Endothelial cell of umbilical vein (primary cell): ENCODE results near the gene BANK1. TPM values are rescaled to one million over a fixed set of nuclear protein-coding genes. Genes with fewer than 3 reads are reported as not detected.

Experiments used
- BruUV-seq: library from RNA; stranded (reverse); fragments of 400-500 nt; replicated peaks from 2 replicates; lab custom pipeline; 2021; lab: Mats Ljungman, UMichigan
- CTCF ChIA-PET: fragments of 300-600, 350-600 bp; sonication (Branson Sonifier 250); formaldehyde crosslinking; loops from one replicate; lab custom pipeline; 2021; ENCODE audit warnings: antibody characterized with exemption, inconsistent platforms; lab: Charles Lee
- POLR2A ChIA-PET: fragments of 300-600, 350-600 bp; sonication (Branson Sonifier 250); formaldehyde crosslinking; loops from one replicate; lab custom pipeline; 2021; ENCODE audit warnings: antibody characterized with exemption, inconsistent platforms; lab: Charles Lee
- DNase-seq: peaks from one replicate; pipeline ENCODE4 v3.0.0-alpha.2; 2011; ENCODE audit warnings: low read depth, low spot score
- FAIRE-seq: peaks from 2 replicates; lab custom pipeline; 2011; peaks lifted over from hg19 to GRCh38; lab: Jason Lieb, UNC
- H2AFZ ChIP-seq: 2 replicates; pipeline ENCODE4 v1.6.0; 2012; ENCODE audit warnings: low read depth, low read length, control low read depth, inconsistent platforms
- H3K27ac ChIP-seq: 2 replicates; pipeline ENCODE4 v1.5.1; 2011; ENCODE audit warnings: low read depth, mild to moderate bottlenecking, control low read depth, low read length, moderate library complexity; ENCODE audit not compliant: insufficient read depth
- H3K27me3 ChIP-seq, 2 experiments: 2 replicates each; pipeline versions ENCODE4 v1.6.0 to v1.6.1; 2011; ENCODE audit warnings: low read length in 2 of 2, mixed read lengths in 1 of 2; ENCODE audit not compliant: control insufficient read depth in 2 of 2, insufficient read depth in 2 of 2
- H3K36me3 ChIP-seq, 2 experiments: 2 replicates in 1 of 2; 3 replicates in 1 of 2; pipeline ENCODE4 v1.5.1; 2011; ENCODE audit warnings: low read length in 2 of 2, mild to moderate bottlenecking in 1 of 2, moderate library complexity in 1 of 2; ENCODE audit not compliant: control insufficient read depth in 2 of 2, insufficient read depth in 2 of 2; ENCODE audit errors: extremely low read depth in 1 of 2
- H3K4me1 ChIP-seq: 3 replicates; pipeline ENCODE4 v1.5.1; 2011; ENCODE audit warnings: mild to moderate bottlenecking, low read length; ENCODE audit not compliant: control insufficient read depth, insufficient read depth; ENCODE audit errors: extremely low read depth
- H3K4me2 ChIP-seq: 2 replicates; pipeline ENCODE4 v1.6.1; 2011; ENCODE audit warnings: low read length, control low read depth, mixed read lengths; ENCODE audit not compliant: insufficient read depth
- H3K4me3 ChIP-seq, 3 experiments: fragments of 200-600 bp in 1 of 3; sonication (generic), shearing (Covaris generic) in 1 of 3; replicated peaks in 1 of 3; 2 replicates each; pipeline ENCODE4 v1.5.1; 2011 to 2016; ENCODE audit warnings: control low read depth in 3 of 3, low read length in 3 of 3, mild to moderate bottlenecking in 2 of 3, inconsistent platforms in 1 of 3, low read depth in 1 of 3, moderate library complexity in 1 of 3; ENCODE audit not compliant: insufficient read depth in 1 of 3
- H3K79me2 ChIP-seq: 2 replicates; pipeline ENCODE4 v1.6.0; 2012; ENCODE audit warnings: low read length, inconsistent platforms; ENCODE audit not compliant: control insufficient read depth, insufficient read depth
- H3K9ac ChIP-seq: replicated peaks from 2 replicates; pipeline ENCODE3; 2011; ENCODE audit warnings: low read length, control low read depth; ENCODE audit not compliant: insufficient read depth; ENCODE audit errors: extremely low read depth
- H3K9me1 ChIP-seq: replicated peaks from 3 replicates; pipeline ENCODE4 v1.6.0; 2011; ENCODE audit warnings: mild to moderate bottlenecking, low read length; ENCODE audit not compliant: control insufficient read depth, insufficient read depth; ENCODE audit errors: extremely low read depth
- H3K9me3 ChIP-seq: replicated peaks from 2 replicates; pipeline ENCODE4 v1.5.1; 2012; ENCODE audit warnings: low read length, inconsistent platforms; ENCODE audit not compliant: control insufficient read depth, insufficient read depth
- H4K20me1 ChIP-seq: replicated peaks from 2 replicates; pipeline ENCODE3; 2011; ENCODE audit warnings: mild to moderate bottlenecking, low read length; ENCODE audit not compliant: control insufficient read depth, insufficient read depth; ENCODE audit errors: extremely low read depth
- CTCF ChIP-seq, 2 donors: IDR thresholded peaks; 1 replicate in 1 of 2; 2 replicates in 1 of 2; pipeline ENCODE4 v1.5.1; 2011; ENCODE audit warnings: low read length in 2 of 2, mild to moderate bottlenecking in 2 of 2, moderate library complexity in 2 of 2, control low read depth in 1 of 2, inconsistent platforms in 1 of 2, low read depth in 1 of 2; ENCODE audit not compliant: insufficient read depth in 1 of 2; ENCODE audit errors: extremely low read depth in 1 of 2
- EZH2 ChIP-seq: IDR thresholded peaks from 2 replicates; pipeline ENCODE4 v1.6.1; 2012; ENCODE audit warnings: borderline replicate concordance, low read depth, mild to moderate bottlenecking, moderate library complexity, low read length, inconsistent platforms; ENCODE audit not compliant: severe bottlenecking
- FOS ChIP-seq: IDR thresholded peaks from 2 replicates; pipeline ENCODE4 v1.6.1; 2011; ENCODE audit warnings: mild to moderate bottlenecking, low read length, moderate library complexity, borderline replicate concordance; ENCODE audit not compliant: insufficient read depth
- GATA2 ChIP-seq: IDR thresholded peaks from 2 replicates; pipeline ENCODE4 v1.7.0; 2011; ENCODE audit warnings: low read depth, mild to moderate bottlenecking, moderate library complexity, mixed read lengths, low read length; ENCODE audit not compliant: insufficient read length, insufficient read depth
- JUN ChIP-seq: IDR thresholded peaks from 2 replicates; pipeline ENCODE4 v1.6.1; 2011; ENCODE audit warnings: borderline replicate concordance, low read depth; ENCODE audit not compliant: insufficient read length, insufficient read depth
- MYC ChIP-seq: IDR thresholded peaks from one replicate; pipeline ENCODE4 v1.6.1; 2011; ENCODE audit warnings: mild to moderate bottlenecking, low read depth, low read length
- POLR2A ChIP-seq: IDR thresholded peaks from 2 replicates; pipeline ENCODE4 v1.6.1; 2012; ENCODE audit warnings: low read depth, mild to moderate bottlenecking, control low read depth, low read length
- POLR2AphosphoS5 ChIP-seq: IDR thresholded peaks from 2 replicates; pipeline ENCODE4 v1.6.1; 2012; ENCODE audit warnings: low read depth, mild to moderate bottlenecking, control low read depth, low read length, moderate library complexity; ENCODE audit not compliant: insufficient read depth
- dilution Hi-C: fragments of 300-500 bp; cut with MboI; formaldehyde crosslinking; loops from one replicate; pipeline ENCODE4 v1.15.0; 2019; ENCODE audit warnings: low sequenced_read_pairs; ENCODE audit not compliant: extremely low pct_ligation_motif_present
- intact Hi-C: fragments of 100-400 bp; cut with micrococcal nuclease; formaldehyde crosslinking; loops from one replicate; pipeline ENCODE4 v1.10.0; 2022
- polyA plus RNA-seq, 4 experiments: library from polyadenylated mRNA; depleted of rRNA in 3 of 4; stranded (reverse) in 3 of 4; unstranded in 1 of 4; fragments of >200 nt; gene quantifications; 2 replicates each; pipeline versions ENCODE4 v1.2.1 to v1.2.3, GENCODE V29; 2011 to 2012; ENCODE audit warnings: missing spikeins in 1 of 4
- total RNA-seq: library from RNA; stranded (reverse); gene quantifications from 2 replicates; pipeline ENCODE4 v1.2.3, GENCODE V29; 2021
- TF ChIP-seq, protein P1 (sequence below): IDR thresholded peaks from 2 replicates; pipeline ENCODE4 v1.6.1; 2011; ENCODE audit not compliant: insufficient read depth, insufficient read length

The BANK1 gene
- total and polyA plus RNA-seq, 2 donors (not counting 3 experiments of a cell fraction or from before 2014, with no cell fraction given), result 0.29 to 0.32 TPM

- dilution Hi-C loops, result no loop called here
- ChIA-PET POLR2A (no interaction called here), CTCF (no interaction called here)
- H4K20me1 ChIP-seq, result no peaks in the 10 kb centered on the region
- H3K4me2 ChIP-seq, result no peak overlapping the region
- no peaks in the 10 kb centered on the region for H3K36me3 ChIP-seq
- H3K9me3 ChIP-seq, result no peaks in the 10 kb centered on the region
- FAIRE-seq (no peak), DNase-seq (no peak)
- no peak overlapping the region for H2AFZ ChIP-seq
- H3K9me1 ChIP-seq, result no peaks in the 10 kb centered on the region
- TF ChIP-seq POLR2AphosphoS5 (no peak), FOS (no peak), JUN (no peak), EZH2 (no peak), GATA2 (no peak), MYC (no peak), CTCF (IDR thresholded peaks at IDR 0.05; ENCODE audit: extremely low read depth in 1 of 2, insufficient read depth in 1 of 2, low read depth in 1 of 2, low read length in 2 of 2) (no peak), POLR2A (no peak)
- TF ChIP-seq, protein P1, sequence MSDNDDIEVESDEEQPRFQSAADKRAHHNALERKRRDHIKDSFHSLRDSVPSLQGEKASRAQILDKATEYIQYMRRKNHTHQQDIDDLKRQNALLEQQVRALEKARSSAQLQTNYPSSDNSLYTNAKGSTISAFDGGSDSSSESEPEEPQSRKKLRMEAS, result no peak
- H3K4me3 ChIP-seq, result no peak overlapping the region
- H3K9ac ChIP-seq, result no peak overlapping the region
- no peaks in the 10 kb centered on the region for H3K4me1 ChIP-seq
- H3K79me2 ChIP-seq, result no peaks in the 10 kb centered on the region
- no TSS peak for BruUV-seq
- H3K27me3 ChIP-seq, result no peaks in the 10 kb centered on the region
- intact Hi-C loops, result no loop called here
- H3K27ac ChIP-seq, result no peak overlapping the region
Observed at GRCh38 chr4:102089850-102090621, 299.5 kb downstream of the BANK1 start.
